ENCODE measurements around the gene CDK2AP2. TPM values are rescaled to one million over a fixed set of nuclear protein-coding genes. Genes with fewer than 3 reads are reported as not detected.

CDK2AP2 gene, protein sequence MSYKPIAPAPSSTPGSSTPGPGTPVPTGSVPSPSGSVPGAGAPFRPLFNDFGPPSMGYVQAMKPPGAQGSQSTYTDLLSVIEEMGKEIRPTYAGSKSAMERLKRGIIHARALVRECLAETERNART
- 12.7 and 13.1 TPM in 2 replicates for total RNA-seq

DNA sequence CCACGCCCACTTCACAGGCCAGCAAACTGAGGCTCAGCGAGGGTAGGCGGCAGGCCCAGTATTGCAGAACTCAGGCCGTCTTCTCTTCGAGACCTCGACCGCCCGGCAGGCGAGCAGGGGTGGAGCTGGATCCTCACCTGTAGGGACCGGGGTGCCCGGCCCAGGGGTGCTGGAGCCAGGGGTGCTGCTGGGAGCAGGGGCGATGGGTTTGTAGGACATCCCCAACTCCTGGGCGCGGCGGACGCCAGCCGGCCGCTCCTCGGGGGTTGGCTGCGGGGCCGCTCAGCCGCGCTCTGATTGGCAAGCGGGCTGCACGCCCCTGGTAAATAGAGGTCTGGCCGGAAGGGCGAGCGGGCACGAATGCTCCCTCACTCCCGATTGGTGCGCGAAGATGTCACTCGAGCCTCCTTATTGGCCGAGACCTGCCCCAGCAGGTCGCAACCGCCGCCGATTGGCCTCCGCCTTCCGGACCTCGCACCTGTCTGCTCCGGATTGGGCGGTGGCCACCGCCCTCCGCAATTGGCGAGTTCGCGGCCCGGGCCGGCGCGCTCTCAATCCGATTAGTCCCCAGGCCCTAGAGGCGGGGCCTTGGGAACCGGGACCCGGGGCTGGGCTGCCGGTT, at the start of gene CDK2AP2:
Gene CDK2AP2 (minus strand): TSS at position 299 of the 622 bp plus-strand sequence. CDS start 80 bp downstream, at position 219.

DNA sequence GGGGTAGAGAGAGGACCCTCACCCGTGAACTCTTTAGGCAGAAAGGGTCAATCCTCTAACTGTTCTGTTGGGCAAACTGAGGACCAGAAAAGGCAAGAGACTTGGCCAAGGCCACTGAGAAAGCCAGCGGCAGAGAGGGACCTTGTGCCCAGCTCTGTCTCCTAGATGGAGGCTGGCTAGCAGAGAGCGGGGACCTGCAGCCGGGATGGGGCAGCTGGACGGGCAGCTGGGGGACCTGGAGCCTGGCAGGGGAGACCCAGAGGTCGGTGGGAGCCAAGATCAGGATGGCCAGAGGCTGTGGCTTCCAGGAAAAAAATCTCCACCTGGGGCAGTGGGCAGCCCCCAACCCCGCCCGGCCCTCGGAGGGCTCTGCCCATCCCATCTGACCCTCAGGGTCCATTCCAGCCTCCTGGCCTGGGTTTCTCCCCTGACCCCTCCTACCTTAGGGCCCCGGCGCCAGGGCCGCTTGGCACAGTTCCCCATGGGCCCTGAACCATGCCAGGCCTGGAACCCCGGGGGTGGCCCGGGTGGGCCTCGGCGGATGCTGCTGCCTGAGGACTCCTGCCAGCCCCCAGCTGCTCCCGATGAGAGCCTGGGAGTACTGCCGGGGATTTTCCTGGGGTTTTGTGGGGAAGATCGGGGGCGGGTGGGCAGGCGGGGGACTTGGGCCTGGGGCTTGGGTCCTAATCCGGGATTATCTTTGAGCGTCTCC, 15.0 kb upstream of the CDK2AP2 start, which contains the start of gene CABP2:
Gene CABP2 (minus strand): TSS at position 603 of the 712 bp plus-strand sequence. CDS start 120 bp downstream, at position 483.

DNA sequence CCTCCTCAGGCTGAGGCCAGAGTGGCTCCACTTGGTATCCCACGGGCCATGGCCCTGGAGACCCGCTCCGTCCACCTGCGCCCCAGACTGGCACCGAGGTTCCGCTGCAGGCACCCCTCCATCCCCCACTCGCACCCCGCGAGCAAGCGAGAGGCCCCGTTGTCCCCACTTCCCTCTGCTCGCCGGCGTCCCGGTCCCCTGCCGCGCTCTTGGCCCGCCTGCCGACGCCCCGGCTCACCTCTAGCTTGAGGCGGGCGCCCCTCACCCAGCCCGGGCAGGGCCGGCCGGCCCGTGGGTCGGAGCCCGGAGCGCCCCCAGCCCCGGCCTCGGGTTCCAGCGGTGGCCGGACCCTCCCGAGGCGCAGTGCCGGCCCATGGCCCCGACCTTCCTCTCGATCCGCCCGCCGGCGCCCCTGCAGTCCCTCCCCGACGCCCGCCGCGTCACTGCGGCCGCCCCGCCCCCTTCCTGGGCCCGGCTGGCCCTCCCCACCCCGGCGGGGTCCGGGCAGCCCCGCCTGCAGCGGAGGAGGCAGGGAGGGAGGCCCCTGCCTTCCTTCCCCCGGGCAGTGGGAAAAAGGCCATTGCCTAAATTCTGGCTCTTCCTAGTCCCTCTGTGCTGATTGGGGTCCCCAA, 2.9 kb downstream of the CDK2AP2 start, which contains the start of gene PITPNM1:
Gene PITPNM1 (minus strand): TSS at position 414 of the 632 bp plus-strand sequence. CDS start 1,183 bp downstream, outside the sequence.

DNA sequence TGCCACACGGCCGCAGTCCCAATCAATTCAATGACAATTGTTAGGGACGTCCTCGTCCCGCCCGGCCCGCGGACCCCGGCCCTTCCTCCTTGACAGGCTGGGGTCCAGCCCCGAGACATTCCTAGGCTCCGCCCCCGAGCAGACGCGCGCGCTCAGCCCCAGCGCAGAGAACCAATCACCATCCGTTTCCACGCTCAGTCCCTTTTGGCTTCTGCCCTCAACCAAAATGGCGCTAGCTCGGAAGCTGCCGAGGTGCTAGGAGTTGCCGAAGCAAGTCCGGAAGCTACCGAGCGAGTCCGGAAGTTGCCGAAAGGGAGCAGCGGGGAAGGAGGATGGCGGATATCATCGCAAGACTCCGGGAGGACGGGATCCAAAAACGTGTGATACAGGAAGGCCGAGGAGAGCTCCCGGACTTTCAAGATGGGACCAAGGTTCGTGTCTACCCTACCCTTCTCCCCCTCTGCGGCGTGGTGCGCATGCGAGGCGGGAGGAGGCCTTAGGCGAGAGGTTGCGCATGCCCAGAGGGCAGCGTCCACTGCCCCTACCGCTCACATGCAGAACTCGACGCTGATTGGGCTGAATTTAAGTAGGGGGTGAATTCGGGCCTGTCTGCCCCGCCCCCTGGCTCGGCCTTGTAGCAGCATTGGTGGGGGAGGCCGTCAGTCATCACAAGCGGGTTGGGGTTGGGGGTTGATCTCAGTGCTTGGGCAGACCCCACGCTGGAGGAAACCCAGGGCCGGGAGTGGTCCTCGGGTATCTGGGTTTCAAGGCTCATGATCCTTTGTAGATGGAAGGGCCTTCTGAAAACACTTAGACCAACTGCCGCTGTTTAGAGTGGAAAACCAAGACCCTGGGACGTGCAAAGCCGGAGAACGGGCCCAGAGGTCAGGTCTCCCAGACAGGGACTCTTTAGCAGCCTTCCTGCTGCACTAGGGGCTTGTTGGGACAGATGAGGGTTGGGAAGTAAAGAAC, 24.8 kb downstream of the CDK2AP2 start, which contains the start of gene AIP:
Gene AIP (plus strand): TSS at position 200 of the 972 bp plus-strand sequence. CDS start 133 bp downstream, at position 333.

DNA sequence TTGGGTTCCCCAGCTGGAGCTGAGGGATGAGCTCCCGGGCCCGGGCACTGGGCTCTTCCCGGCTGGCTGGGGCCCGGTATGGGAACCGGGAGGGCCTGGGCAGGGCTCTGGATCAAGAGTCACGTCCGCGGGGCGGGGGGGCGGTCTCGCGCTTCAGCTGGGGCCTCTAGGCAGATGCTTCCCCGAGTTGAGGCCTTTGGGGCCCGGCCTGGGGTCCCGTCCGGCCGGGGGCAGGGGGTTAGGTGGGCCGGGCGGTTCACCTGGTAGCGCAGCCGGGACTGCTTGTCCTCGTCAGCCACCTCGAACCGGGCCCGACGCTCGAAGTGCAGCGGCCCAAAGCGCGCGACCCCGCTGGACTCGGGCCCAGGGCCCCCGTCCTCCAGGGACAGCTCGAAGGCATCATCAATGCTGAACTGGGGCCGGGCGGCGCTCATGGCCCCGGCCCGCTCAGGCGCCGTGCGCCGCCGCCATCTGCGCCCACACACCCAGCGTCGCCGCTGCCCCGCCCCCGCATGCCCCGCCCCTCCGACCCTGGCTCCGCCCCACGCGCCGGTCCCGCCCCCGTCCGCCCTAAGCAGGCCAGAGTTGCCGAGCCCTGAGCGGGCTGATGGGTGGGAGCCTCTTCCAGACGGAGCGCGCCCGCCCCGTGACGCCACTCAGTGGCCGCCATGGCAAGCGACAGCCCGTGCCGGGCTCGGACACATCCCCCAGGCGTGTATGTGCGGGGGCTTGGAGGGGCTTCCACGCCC, 39.0 kb downstream of the CDK2AP2 start, which contains the start of gene TMEM134:
Gene TMEM134 (minus strand): TSS at position 493 of the 749 bp plus-strand sequence. CDS start 59 bp downstream, at position 434.

Other genes starting within 250 kb of the CDK2AP2 start
- gene GRK2, start 241.7 kb downstream of the CDK2AP2 start, total RNA-seq, result 34.3 and 40.1 TPM in 2 replicates
- gene ANKRD13D, start 218.9 kb downstream of the CDK2AP2 start, total RNA-seq, result 29.1 and 54.3 TPM in 2 replicates
- 5.7 and 8.5 TPM in 2 replicates for gene SSH3, start 204.6 kb downstream of the CDK2AP2 start, total RNA-seq
- gene POLD4, start 154.6 kb downstream of the CDK2AP2 start, total RNA-seq, result 26.4 and 47.5 TPM in 2 replicates
- gene CLCF1, start 134.6 kb downstream of the CDK2AP2 start, total RNA-seq, result 2.7 and 3.3 TPM in 2 replicates
- 3.2 and 5.5 TPM in 2 replicates for gene RAD9A, start 116.2 kb downstream of the CDK2AP2 start, total RNA-seq
- gene PPP1CA, start 106.3 kb downstream of the CDK2AP2 start, total RNA-seq, result 183 and 226 TPM in 2 replicates
- gene TBC1D10C, start 104.1 kb downstream of the CDK2AP2 start, total RNA-seq, result under 0.01 and 0.09 TPM in 2 replicates
- gene CARNS1, start 92.5 kb downstream of the CDK2AP2 start, total RNA-seq, result under 0.01 and 0.09 TPM in 2 replicates
- 29.7 and 32.5 TPM in 2 replicates for gene RPS6KB2, start 79.7 kb downstream of the CDK2AP2 start, total RNA-seq
- gene PTPRCAP, start 70.5 kb downstream of the CDK2AP2 start, total RNA-seq, result 0.18 and 0.85 TPM in 2 replicates
- gene CORO1B, start 64.7 kb downstream of the CDK2AP2 start, total RNA-seq, result 133 and 168 TPM in 2 replicates
- gene GPR152, start 55.4 kb downstream of the CDK2AP2 start, total RNA-seq, result not detected in 2 replicates
- 0.45 and 1.1 TPM in 2 replicates for gene CABP4, start 52.8 kb downstream of the CDK2AP2 start, total RNA-seq
- 9.7 and 22.0 TPM in 2 replicates for gene TMEM134, start 38.9 kb downstream of the CDK2AP2 start, total RNA-seq
- 86.3 and 135 TPM in 2 replicates for gene AIP, start 25.1 kb downstream of the CDK2AP2 start, total RNA-seq
- gene PITPNM1, start 2.8 kb downstream of the CDK2AP2 start, total RNA-seq, result 11.2 and 24.2 TPM in 2 replicates
- not detected in 2 replicates for gene CABP2, start 15.3 kb upstream of the CDK2AP2 start, total RNA-seq
- 850 and 1,023 TPM in 2 replicates for gene GSTP1, start 75.7 kb upstream of the CDK2AP2 start, total RNA-seq
- gene NDUFV1, start 98.8 kb upstream of the CDK2AP2 start, total RNA-seq, result 192 and 205 TPM in 2 replicates
- 2.4 and 6.2 TPM in 2 replicates for gene NUDT8, start 121.8 kb upstream of the CDK2AP2 start, total RNA-seq
- gene TBX10, start 131.6 kb upstream of the CDK2AP2 start, total RNA-seq, result not detected in 2 replicates
- not detected in 2 replicates for gene ACY3, start 142.6 kb upstream of the CDK2AP2 start, total RNA-seq
- not detected in 2 replicates for gene ALDH3B2, start 166.5 kb upstream of the CDK2AP2 start, total RNA-seq